NOMO-1 treated with dmso at 0.1 percent for 144 hours (cell line): ENCODE results near the gene AKAP12.

Experiments
- DNase-seq: peaks from one replicate; lab custom pipeline; 2025; ENCODE audit not compliant: unreplicated experiment; lab: John Stamatoyannopoulos, UW

The AKAP12 gene

DNA sequence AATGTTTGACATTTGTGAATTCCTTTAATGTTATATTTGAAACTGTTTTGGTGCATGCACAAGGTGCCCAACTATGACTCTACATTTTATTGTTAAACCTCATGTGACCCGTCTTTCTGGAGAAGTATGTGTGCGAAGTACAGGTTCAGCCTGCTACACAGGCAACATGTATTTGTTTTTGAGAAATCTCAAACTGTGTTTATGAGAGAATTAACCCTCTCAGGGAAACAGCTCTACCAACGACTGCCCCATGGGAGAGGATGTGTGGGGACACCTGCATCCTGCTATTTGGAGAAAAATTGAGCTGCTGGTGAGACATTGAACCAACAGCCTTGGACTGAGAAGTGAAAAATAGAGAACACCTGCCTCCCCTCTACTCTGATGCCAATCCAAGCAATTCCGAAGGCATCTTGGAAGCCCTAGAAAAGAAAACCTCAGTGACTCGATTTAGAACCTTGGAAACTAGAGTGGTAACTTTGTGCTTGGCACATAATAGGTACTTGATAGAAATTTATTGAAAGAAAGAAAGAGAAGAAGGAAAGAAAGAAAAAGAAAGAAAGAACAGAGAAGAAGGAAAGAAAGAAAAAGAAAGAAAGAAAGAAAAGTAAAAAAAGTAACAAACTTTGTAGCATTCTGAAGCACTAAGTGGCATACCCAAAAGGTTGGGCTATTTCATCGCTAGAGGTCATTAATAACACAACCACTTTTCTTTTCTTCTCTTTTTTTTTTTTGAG lies 2.9 kb upstream of the AKAP12 start:
- DNase-seq, result no peak

DNA sequence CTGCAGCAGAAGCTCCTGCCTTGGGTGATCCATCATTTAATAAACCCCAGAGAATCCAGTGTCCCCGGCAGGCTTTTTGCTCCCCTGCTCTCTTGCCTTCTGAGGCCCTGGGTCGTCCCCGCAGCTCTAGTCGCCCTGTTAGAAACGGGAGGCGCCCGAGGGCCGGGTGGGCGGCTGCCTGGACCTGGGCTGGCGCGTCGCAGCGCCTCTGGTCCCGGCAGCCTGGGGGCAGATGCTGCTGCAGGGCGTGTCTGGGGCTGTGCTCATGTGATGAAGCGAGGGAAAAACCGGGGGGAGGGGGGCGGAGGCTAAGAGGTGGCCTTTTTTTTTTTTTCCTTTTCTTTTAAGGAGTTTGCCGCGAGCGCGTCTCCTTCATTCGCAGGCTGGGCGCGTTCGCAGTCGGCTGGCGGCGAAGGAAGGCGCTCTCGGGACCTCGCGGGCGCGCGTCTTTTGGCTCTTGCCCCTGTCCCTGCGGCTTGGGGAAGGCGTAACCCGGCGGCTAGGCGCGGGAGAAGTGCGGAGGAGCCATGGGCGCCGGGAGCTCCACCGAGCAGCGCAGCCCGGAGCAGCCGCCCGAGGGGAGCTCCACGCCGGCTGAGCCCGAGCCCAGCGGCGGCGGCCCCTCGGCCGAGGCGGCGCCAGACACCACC lies 394 bp downstream of the AKAP12 start:
- no peak for DNase-seq

DNA sequence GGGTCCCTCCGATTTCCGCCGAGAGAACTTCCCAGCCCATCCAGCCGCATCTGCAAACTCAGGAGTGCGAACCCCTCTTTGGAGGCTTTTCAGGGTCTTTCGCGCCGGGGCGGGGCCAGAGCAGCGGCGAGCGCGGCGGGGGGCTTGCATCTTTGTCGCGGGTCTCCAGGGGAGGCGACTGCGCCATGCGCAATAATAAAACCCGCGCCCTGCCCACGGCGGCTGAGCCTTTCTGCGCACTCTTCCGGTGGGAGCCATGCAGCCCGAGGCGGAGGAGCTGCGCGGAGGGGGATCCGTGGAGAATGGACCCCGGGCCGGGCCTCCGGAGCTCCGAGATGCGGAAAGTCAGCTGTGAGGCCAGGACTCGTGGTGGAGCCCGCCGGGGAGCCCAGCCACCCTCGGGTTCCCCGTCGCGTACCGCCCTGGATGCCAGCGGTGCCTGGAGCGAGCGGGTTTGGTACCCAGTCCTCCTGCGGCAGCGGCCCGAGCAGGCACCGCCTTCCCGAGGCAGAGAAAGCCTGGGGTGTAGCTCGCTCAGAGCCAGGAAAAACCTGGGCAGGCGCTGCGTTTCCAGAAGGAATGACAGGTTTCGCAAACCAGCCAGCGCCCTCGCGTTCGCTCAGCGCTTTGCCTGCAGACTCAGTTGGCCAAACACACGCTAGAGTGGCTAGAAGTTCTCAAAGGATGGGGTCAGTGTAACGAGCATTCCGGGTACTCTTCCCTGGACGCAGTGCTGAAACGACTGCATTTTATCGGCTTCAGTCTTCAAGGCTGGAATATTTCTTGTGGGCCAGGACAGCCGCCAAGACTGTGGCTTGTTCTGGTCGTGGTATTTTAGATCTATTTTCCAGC lies 1.2 kb downstream of the AKAP12 start:
- DNase-seq, result no peak

DNA sequence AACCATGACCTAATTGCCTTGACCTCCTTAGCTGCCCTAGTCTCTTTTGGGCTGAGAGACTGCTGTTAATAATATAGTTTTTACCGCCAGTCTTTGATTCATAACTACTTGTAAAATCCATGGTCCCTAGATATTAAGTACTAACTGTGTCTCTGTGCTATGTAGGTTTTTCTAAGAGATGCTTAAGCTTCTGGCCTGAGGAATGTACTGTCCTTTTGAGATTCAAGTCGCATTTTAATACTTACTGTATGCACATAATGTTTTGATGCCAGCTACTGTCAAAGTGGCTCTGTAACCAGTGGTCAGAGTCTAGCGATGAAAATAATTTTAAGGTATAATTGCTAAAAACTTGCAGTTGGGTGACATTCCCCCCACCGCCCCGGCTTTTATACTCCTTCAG lies 2.1 kb downstream of the AKAP12 start:
- no peak for DNase-seq

DNA sequence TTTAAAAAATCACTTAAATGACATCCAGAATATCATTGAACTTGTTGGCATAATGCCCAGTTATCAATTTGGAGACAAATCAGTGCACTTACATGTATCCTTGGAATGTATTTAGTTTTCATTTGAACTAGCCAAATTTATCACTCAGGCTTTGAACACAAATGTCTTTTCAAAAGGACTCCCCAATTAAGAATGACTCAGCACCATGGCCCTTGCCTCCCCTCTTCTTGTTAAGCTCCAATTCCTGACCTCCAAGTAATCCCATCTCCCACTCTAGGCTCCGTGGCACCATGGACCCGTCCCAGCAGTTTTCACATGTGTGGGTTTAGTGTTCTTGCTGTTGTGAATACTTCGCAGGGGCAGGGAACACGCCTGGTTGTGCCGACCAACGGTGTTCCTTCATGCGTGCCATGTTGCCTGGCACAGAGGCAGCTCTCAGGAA lies 2.7 kb downstream of the AKAP12 start:
- no peak for DNase-seq

DNA sequence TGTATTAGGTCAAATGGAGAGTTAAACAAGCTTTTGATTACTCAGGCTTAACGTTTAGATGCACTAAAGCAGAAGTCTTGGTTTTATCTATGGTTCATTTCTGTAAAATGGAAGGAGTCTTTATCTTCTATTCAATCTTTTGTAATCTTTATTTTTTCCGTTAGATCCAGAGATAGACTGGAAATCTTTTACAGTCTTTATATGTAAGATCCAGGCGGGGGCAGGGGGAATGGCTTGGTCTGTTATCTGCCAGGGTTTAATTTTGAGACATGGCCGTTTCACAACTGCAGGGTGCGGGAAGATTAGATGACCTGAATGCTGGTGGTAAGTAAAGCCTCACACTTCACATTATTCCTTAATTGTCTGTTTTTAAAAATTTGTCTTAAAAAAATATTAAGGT lies 3.7 kb downstream of the AKAP12 start:
- DNase-seq, result no peak

DNA sequence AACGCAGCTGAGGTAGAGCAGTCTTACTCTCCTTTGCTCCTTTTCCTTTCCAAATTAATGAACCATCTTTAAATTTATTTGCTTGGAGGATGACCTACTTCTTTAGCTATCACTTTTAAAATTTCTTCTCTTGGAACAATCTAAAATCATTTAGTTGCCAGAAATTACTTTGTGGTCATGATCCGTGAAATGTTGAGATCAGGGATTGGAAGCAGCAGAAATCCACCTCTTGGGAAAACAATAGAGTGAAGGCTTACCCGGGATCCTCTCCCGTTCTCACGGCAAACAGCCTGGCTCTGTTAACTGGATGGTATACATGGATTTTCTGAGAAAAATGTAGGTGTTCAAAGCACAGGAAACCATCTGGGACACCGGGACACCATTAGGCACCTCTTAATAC lies 7.7 kb downstream of the AKAP12 start:
- DNase-seq, result no peak

DNA sequence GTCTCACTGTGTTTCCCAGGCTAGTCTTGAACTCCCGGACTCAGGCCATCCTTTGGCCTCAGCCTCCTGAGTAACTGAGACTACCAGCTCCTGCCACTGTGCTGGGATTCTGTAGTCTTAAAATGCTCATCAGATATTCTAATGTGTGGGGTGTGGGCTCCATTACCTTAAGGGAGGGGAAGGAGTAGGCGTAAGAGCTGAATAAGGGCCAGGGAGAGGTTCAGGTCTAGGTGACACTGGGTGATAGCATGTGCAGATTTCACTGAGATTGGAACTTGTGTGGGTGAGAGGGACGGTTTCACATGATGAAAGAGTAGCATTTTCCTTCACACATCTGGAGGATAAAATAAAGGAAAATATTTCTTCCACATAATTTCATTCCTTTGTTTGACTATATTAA lies 8.5 kb downstream of the AKAP12 start:
- no peak for DNase-seq

DNA sequence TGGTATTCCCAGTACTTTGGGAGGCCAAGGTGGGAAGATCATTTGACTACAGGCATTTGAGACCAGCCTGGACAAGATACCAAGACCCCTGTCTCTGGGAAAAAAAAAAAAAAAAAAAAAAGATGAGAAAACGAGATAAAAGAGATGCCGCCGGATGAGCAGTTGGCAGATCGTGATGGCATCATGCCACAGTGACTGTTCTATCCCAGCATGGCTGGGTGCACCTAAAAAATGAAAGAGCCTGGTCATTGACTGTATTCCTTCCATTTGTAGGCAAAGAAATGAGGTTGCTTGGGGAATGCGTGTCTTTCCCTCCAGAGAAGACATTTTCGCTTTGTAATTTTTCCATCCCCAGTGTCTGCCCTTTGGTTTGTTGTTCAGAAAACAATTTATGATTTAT lies 12.9 kb downstream of the AKAP12 start:
- no peak for DNase-seq

DNA sequence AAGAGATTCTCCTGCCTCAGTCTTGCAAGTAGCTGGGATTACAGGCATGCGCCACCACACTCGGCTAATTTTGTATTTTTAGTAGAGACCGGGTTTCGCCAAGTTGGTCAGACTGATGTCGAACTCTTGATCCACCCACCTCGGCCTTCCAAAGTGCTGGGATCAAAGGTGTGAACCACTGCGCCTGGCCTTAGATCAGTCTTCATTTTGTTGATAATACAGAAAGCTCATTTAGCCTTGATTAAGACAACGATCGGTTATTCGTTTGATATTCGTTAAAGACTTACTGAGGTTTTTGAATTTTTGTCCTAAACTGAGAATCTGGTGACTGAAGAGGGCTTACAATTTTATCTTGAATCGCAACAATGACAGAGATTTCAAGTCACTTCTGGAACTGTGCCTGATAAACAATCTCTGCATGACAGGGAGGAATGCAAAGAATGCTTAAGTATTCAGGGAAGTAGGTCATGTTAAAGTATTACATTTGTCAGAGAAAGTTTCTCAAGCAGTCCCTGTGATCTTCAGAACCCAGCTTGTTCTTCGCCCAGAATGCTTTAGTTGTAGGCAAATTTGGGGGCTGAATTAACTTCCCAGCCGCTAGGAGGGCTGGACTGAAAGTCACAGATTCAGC lies 14.8 kb downstream of the AKAP12 start:
- no peak for DNase-seq

DNA sequence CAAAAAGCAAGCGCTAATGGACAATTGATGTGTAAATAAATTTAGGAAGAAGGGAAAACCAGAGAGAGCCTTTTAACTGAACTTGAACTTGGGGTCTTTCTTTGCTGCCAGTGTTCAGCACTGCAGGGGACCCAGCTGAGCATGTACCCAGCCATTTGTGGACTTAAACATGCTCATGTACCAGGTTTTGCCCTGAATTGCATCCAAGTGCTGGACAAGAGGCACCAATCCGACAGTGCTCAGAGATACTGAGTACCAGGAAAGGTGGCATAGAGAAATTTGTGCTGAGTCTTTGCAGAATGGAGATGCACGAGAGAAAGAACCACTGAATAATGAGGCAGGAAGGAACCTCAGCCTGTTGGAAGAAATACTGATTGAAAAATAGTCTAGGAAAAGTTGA lies 16.0 kb downstream of the AKAP12 start:
- no peak for DNase-seq

DNA sequence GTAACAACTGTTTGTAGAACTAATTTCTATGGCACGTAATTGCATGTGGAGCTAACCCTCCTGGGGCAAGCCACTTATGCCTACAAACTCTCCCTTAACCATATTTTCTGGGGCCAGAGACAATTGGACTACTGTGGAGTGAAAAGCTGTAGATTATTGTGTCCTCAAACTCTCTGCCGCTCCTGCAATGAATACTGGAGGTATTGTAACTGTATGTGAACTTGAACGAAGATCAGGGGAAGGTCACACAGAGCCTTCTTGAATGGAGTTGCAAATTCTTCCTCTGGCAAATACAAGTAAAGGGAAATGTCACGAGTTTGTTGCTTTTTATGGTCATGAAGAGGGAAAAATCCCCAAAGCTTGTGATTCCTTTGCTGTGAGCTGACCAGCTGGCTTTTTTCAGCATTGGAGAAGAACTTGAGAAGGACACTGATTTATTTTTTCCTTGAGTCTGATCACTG lies 18.2 kb downstream of the AKAP12 start:
- no peak for DNase-seq

DNA sequence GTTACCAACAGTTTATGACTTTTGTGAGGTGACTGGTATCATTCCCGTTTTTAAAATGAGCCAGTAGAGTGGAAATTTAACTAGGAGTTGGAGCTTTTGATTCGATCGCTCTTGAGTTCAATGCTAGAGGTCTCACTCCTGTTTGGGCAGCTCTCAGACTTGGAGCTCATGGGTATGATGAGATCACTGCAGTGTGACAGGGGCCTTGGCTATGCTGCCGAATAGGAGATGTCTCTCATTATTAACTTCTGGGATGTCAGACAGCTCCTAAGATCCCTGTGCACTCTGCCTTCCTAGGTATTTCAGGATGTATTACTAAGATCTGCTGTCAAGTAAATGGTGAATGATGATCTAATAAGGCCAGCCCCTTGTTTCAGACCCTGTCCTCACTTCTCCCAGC lies 20.4 kb downstream of the AKAP12 start:
- no peak for DNase-seq

DNA sequence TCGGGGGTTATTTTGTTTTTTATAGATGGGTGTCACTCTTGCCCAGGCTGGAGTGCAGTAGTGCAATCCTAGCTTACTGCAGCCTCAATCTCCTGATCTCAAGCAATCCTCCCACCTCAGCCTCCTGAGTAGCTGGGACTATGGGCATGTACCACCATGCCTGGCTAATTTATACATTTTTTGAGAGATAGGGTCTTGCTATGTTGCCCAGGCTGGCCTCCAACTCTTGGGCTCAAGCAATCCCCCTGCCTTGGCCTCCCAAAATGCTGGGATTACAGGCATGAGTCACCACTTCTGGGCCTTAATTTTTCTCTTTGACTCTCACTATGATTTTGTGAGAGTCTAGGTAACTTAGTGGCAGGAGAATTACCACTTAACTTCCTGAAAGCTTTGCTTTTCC lies 23.3 kb downstream of the AKAP12 start:
- DNase-seq, result no peak

DNA sequence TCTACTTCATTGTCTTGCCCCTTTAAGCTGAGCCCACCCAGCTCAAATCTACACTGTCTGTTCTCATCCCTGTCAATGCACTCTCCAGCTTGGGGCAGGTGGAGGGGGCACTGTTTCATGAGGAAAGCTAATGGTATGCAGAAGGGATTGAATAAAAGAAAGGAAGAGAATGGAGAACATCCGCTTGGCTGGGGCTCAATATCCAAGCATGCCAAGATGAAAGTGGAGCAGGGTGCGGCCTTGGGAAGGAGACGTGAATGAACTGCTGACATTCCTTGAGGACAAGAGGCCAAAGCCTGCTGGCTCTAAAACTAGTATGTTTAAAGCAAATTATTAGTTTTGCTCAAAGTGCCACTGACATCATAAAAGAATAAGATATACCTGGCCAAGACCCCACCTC lies 24.2 kb downstream of the AKAP12 start:
- no peak for DNase-seq

DNA sequence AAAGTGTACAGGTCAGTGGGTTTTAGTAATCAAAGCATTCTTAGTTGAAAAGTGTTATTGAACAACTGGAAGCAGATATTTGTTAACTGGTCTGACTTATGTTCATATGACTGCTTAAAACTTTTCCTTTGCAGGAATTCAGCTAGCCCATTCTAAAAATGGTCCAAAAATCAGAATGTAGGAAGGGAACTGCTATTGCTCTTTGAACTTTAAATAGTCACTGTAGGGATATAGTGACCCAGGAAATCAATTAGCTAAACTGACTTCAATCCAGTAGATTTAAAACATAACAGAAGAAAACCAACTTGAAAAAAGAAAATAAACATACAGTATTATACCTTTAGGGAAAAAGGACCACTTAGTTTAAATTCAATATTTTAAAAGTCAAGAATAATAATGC lies 25.5 kb downstream of the AKAP12 start:
- DNase-seq, result no peak

DNA sequence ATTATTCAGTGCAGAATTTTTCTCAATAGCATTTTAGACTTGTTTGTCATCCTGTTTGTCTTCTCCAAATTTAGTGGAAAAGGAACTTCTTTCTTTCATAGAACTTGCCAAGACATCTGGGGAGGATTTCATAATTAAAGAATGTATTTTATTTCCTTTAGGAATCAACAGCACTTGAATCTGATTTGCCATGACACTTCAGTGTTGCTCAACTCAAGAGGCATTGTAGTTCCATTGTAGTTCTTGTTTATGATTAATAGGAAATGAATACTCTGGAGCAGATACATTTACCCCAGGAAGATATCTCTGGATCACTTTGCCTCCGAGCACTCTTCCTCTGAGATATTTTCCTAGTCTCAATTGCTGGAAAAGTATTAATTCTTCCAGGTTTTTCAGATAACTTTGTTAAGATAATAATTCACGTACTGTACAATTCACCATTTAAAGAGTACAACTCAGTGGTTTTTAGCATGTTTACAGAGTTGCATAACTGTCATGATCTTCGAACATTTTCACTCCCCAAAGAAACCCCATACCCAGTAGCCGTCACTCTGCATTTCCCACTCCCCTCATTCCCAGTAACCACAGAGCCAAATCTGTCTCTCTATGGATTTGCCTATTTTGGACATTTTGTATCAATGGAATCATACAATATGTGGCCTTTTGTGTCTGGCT lies 29.7 kb downstream of the AKAP12 start:
- no peak for DNase-seq

DNA sequence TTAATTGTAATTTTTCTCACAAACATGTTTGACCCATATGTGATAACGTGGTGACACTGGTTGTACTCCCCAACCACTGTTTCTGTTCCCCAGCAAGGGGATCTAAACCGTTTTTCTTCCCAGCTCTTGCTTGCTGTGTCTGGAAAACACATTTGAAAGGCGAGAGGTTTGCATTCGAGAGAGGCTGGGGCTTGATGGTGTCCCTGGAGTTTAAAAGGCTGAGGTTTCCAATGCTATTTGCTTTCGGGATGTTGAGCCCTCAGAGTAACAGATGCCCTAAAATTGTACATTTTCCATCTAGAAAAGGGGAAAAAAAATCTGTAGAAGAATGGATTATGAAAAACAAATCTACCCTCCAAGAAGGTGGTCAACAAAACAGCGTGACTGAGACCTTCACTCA lies 35.4 kb downstream of the AKAP12 start:
- no peak for DNase-seq

DNA sequence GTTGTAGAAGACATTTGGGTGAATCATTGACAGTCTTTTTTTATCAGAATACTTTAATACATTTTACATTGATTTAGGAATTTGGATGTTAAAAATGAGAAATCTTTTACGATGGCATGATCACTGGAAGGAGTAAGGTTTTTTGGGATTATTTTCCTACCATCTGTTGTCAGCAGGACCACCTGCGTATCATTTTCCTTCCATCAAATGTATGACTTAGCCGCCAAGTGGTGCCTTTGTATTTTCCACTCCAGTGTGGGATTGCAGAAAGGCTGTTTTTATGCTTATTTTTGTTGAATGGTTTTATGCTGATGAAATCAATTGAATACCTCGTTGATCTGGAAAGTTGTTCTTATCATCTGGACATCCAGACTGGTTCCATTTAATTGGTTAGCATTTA lies 35.8 kb downstream of the AKAP12 start:
- DNase-seq, result no peak

DNA sequence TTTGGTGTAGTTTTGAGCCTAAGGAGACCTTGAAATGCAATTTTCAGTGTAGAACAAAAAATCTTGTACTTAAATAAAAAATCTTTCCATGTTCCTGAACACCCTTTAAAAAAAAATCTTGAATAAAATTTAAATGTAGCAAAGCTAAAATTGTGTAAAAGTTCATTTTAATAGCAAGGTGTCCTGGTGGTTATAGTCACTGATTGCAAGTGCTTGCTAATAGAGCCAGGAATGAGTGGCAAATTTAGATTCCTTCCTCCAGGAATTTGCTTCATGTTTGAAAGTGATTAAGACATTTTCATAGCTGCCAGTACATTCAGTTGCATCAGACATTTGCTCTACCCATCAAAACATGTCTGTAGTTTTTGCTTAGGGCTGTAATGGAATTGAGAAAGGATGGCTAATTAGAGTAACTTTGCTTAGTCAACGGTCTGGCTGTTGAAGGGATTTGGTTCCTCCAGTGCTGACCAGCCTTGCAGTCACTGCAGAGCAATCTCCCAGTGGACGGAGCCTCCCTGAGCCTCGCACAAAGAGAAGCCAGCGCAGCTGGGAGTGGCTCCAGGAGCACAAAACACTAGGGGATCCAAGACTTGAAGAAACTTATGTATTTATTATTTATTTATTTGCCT lies 36.5 kb downstream of the AKAP12 start:
- DNase-seq, result no peak
